Endothelial cell (in vitro differentiated cells): ENCODE results near the gene ZBED4. TPM values are rescaled to one million over a fixed set of nuclear protein-coding genes. Genes with fewer than 3 reads are reported as not detected.
A peak's percentile ranks its signal among the peaks of the same experiment; 100 is the strongest.

Experiments
- DNase-seq: peaks from one replicate; pipeline ENCODE4 v3.0.0; 2021; ENCODE audit warnings: low spot score
- H3K27ac Mint-ChIP-seq: one replicate; pipeline ENCODE4 v1.8.0; 2021; ENCODE audit warnings: mixed read lengths, inconsistent platforms; ENCODE audit not compliant: unreplicated experiment
- H3K27me3 Mint-ChIP-seq: one replicate; pipeline ENCODE4 v1.8.0; 2021; ENCODE audit warnings: mild to moderate bottlenecking, moderate library complexity, mixed read lengths, inconsistent platforms; ENCODE audit not compliant: unreplicated experiment
- H3K36me3 Mint-ChIP-seq: one replicate; pipeline ENCODE4 v1.8.0; 2021; ENCODE audit warnings: mild to moderate bottlenecking, low read depth, mixed read lengths, inconsistent platforms; ENCODE audit not compliant: unreplicated experiment
- H3K4me1 Mint-ChIP-seq: one replicate; pipeline ENCODE4 v1.8.0; 2021; ENCODE audit warnings: mild to moderate bottlenecking, mixed read lengths, inconsistent platforms; ENCODE audit not compliant: unreplicated experiment
- H3K4me3 Mint-ChIP-seq: one replicate; pipeline ENCODE4 v1.8.0; 2021; ENCODE audit warnings: mild to moderate bottlenecking, mixed read lengths, inconsistent platforms; ENCODE audit not compliant: unreplicated experiment
- H3K9me3 Mint-ChIP-seq: one replicate; pipeline ENCODE4 v1.8.0; 2021; ENCODE audit warnings: mixed read lengths, inconsistent platforms; ENCODE audit not compliant: unreplicated experiment
- total RNA-seq: library from RNA; stranded (reverse); fragmentation: NEBNext Ultra II Directional; extraction: Animal tissue kit (Norgen Biotek cat#: 25700); gene quantifications from one replicate; pipeline ENCODE4 v1.2.1, GENCODE V29; 2021; ENCODE audit not compliant: unreplicated experiment
- TF ChIP-seq, protein P1 (sequence below): fragments of 200-600 bp; sonication (generic); IDR thresholded peaks from one replicate; pipeline ENCODE4 v1.5.0; 2021; ENCODE audit warnings: antibody characterized with exemption; ENCODE audit not compliant: unreplicated experiment

ZBED4 gene
- total RNA-seq, 1 donor from 2014 or later, result 22.6 TPM

DNA sequence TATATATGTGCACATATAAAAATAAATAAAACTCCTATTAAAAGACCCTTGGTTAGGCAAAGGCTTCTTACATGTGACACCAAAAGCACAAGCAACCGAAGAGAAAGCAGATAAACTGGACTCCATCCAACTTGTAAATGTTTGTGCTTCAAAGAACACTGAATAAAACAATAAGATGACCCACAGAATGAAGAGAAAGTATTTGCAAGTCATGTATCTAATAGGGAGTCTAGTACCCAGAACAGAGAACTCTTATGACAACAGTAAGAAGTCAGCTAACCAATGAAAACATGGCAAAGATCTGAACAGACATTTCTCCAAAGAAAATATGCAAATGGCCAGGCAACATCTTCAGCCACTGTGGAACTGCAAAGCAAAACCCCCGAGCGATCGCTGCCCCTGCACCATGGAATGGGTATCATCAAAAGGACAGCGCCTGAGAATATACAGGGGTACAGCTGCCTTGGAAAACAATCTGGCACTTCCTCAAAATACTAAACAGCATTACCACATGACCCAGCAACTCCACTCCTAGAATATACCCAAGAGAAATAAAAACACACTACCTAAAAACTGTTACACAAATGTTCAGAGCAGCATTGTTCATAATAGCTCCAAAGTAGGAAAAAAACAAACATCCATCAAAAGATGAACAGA is 43.2 kb upstream of the ZBED4 start:
- Mint-ChIP-seq H3K27me3 (no peaks in the 10 kb centered on the region), H3K4me1 (peaks cover 12% of the 10 kb centered on the region), H3K36me3 (peaks cover 15% of the 10 kb centered on the region), H3K9me3 (no peaks in the 10 kb centered on the region), H3K27ac (peak overlapping the region; percentile 6), H3K4me3 (no peak overlapping the region)
- no peak for DNase-seq
- TF ChIP-seq, protein P1, sequence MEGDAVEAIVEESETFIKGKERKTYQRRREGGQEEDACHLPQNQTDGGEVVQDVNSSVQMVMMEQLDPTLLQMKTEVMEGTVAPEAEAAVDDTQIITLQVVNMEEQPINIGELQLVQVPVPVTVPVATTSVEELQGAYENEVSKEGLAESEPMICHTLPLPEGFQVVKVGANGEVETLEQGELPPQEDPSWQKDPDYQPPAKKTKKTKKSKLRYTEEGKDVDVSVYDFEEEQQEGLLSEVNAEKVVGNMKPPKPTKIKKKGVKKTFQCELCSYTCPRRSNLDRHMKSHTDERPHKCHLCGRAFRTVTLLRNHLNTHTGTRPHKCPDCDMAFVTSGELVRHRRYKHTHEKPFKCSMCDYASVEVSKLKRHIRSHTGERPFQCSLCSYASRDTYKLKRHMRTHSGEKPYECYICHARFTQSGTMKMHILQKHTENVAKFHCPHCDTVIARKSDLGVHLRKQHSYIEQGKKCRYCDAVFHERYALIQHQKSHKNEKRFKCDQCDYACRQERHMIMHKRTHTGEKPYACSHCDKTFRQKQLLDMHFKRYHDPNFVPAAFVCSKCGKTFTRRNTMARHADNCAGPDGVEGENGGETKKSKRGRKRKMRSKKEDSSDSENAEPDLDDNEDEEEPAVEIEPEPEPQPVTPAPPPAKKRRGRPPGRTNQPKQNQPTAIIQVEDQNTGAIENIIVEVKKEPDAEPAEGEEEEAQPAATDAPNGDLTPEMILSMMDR, result no peak

DNA sequence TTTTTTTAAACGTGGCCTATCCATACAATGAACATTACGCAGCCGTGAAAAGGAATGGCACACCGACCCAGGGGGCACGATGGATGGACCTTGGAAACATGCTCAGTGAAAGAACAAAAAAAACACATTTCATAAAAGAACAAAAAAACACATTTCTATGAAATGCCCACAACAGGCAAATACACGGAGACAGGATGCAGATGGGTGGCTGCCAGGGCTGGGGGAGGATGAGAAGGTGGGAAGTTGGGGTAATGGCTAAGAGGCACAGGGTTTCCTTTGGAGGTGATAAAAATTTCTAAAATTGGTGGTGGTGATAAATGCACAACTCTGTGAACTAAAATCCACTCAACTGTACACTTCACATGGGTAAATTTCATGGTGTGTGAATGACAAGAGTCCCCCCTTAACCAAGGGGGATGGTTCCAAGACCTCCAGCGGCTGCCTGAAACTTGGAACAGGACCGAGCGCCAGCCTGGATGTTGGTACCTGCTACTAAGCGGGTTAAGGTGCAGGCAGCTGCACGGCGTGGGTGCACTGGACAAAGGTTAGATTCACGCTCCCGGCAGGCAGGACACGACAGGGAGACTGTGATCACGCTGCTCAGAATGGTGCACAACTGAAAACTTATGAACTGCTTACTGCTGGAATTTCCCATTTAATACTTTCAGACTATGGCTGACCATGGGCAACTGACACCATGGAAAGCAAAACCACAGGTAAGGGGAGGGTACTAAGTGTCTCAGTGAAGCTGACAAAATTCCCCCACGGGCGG is 42.4 kb upstream of the ZBED4 start:
- peaks cover 12% of the 10 kb centered on the region for H3K4me1 Mint-ChIP-seq
- peak overlapping the region; percentile 6 for H3K27ac Mint-ChIP-seq
- no peak for DNase-seq
- H3K36me3 Mint-ChIP-seq, result peaks cover 16% of the 10 kb centered on the region
- TF ChIP-seq, protein P1, result no peak
- no peaks in the 10 kb centered on the region for H3K27me3 Mint-ChIP-seq
- H3K9me3 Mint-ChIP-seq, result no peaks in the 10 kb centered on the region
- no peak overlapping the region for H3K4me3 Mint-ChIP-seq

DNA sequence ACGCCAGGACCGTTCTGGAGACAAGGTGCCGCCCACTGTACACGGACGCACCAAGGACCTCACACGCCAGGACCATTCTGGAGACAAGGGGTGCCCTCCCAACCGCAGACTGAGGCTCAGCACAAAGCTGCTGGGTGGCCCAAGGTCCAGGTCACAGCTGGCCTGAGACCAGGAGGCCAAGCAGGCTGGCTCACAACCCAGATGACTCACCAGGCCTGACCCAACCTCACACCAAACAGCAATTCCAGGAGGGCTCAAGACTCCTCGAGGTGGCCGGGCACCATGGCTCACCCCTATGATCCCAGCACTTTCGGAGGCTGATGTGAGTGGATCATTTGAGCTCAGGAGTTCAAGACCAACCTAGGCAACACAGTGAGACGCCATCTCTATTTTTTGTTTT is 40.8 kb upstream of the ZBED4 start:
- H3K27me3 Mint-ChIP-seq, result no peaks in the 10 kb centered on the region
- H3K4me1 Mint-ChIP-seq, result peaks cover 9% of the 10 kb centered on the region
- DNase-seq, result no peak
- peaks cover 23% of the 10 kb centered on the region for H3K36me3 Mint-ChIP-seq
- TF ChIP-seq, protein P1, result no peak
- no peaks in the 10 kb centered on the region for H3K9me3 Mint-ChIP-seq
- H3K27ac Mint-ChIP-seq, result no peak overlapping the region
- H3K4me3 Mint-ChIP-seq, result no peak overlapping the region

DNA sequence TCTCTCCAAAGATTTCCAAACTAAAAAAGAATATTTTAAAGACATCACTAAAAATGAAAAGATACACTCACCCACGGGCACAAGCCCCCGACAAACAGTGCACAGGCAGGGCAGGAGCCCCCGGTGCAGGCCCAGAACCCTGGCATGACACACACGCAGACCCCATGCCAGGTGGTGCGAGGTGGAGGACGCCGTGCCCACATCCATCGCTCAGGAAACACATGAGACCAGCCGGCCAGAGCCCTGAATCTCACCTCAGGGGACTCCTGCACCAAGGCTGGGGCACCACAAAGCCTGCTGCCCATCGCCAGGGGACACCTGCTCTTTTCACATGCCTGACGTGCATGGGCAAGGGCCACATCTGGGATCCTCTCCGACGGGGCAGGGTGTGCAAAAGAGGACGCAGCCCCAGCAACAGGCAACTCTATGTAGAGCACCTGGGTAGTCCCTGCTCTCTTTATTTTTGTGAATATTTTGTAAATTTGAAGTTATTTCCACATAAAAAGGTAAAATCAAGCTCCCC is 39.4 kb upstream of the ZBED4 start:
- Mint-ChIP-seq H3K9me3 (no peaks in the 10 kb centered on the region), H3K27me3 (no peaks in the 10 kb centered on the region), H3K4me1 (peaks cover 9% of the 10 kb centered on the region), H3K27ac (no peak overlapping the region), H3K36me3 (peaks cover 27% of the 10 kb centered on the region), H3K4me3 (no peak overlapping the region)
- TF ChIP-seq, protein P1, result no peak
- no peak for DNase-seq

DNA sequence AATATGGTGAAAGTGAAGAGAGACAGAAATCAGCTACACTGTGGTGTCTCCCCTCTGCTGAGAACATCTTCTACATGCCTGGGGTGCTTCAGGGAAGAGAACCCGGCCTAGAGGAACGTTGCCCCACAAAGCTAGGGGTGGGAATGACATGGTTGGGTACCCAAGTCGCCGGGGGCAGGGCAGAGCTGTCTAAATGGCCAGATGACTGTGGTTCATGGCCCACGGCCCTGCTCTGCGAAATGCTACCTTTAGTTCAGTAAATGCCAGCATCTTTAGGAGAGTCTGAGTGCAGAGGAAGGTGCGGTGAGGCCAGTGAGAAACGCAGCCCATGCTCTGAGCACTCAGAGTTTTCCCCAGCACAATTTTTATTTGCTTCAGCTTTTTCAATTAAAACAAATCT is 38.8 kb upstream of the ZBED4 start:
- TF ChIP-seq, protein P1, result no peak
- Mint-ChIP-seq H3K4me3 (no peak overlapping the region), H3K9me3 (no peaks in the 10 kb centered on the region), H3K4me1 (peaks cover 9% of the 10 kb centered on the region), H3K27ac (no peak overlapping the region), H3K36me3 (peaks cover 27% of the 10 kb centered on the region), H3K27me3 (no peaks in the 10 kb centered on the region)
- DNase-seq, result no peak
